Activated CD8-positive, alpha-beta memory T cell treated with anti-CD3 and anti-CD28 coated beads for 1 hour (primary cell): ENCODE measurements around the gene CNST.
A peak's percentile ranks its signal among the peaks of the same experiment; 100 is the strongest.
"Not testable (repeated sequence)": the region's sequence is repeated elsewhere in the genome, so short reads cannot be mapped to it uniquely, and the experiment has no call there.

Experiments used
- DNase-seq, 2 donors: peaks; one replicate each; pipeline ENCODE4 v3.0.0-alpha.2; 2020; ENCODE audit warnings: low read depth in 1 of 2; ENCODE audit errors: extremely low read depth in 1 of 2

The CNST gene

GRCh38 chr1:246558041-246558440 lies 8.2 kb upstream of the CNST start:
- DNase-seq = no peak

DNA sequence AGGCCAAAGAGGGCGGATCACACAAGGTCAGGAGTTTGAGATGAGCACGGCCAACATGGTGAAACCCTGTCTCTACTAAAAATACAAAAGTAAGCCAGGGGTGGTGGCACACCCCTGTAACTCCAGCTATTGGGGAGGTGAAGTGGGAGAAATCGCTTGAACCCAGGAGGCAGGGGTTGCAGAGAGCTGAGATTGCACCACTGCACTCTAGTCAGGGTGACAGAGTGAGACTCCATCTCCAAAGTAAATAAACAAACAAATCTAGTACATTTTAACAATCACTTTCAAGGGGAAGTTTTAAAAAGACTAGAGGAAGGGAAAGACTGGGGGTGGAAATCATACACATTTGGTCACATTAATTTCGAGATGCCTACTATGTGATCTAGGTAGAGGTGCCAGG lies 6.9 kb upstream of the CNST start:
- DNase-seq = no peak

DNA sequence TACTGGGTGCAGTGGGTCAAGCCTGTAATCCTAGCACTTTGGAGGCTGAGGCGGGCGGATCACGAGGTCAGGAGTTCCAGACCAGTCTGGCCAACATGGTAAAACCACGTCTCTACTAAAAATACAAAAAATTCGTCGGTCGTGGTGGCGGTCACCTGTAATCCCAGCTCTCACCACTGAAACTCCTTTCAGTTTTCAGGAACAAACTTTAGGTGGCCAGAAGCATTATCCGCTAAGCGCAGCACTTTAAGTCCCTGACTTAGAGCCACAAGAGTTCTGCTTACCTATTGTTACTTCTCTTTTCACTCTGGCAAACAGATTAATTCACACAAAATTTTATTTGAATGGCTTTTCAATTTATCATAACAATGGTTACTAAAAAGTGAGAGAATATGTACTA lies 5.4 kb upstream of the CNST start:
- not testable (repeated sequence) for DNase-seq

- DNase-seq = no peak
Measured at GRCh38 chr1:246564839-246565750, 1.2 kb upstream of the CNST start.

DNA sequence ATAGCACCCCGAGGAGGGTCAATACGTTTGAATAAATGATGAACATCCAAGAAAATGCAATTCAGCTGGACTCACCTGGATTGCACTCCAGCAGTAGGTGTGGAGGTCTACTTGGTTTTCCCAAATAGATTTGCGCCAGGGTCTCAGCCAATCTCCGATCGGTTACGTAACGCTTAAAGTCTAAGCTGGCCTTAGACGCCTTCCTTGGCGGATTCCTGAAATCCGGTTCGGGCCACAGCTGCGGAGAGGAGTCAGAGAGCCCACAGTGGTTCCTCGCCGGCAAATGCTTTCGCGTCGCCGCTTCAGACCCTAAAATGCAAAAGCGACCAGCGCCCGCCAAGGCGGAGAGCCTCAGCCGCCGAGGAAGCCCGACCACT lies 517 bp upstream of the CNST start:
- no peak for DNase-seq

DNA sequence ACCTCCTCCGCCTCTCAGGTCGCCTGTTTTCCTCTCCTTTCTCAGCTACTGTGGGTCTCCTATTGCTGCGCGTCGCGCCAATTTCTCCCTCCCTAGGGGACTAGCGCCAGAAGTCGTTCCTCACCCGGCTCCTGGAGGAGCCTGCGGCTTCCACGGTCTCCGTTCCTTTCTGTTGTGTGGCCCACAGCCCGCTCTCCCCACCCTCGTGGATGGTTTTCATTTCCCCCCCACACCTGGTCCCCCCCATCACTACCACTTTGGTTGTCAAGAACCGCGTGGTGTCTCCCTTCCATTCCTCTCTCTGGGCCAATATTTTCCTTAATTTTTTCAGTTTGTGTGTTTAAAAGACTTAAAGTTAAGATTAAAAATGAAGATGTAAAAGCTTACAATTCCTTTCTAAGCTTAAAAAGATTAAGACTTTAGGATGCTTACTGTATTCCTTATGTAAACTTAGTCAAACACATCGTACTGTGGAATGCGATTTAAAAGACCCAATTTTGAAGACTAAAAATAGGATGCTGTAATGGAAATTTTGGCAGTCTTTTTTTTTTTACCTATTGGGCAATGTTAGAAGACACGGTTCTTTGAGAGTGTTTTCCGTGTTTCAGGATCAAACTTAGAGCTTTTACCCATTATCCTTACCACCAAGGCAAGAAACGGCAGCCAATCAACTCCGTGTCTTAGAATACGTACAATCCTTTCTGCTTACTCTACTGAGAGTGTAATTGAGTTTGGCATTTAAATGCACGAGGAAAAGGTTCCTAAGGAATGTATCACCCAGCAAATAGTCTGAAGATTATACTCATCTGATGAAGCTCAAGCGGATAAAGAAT lies 773 bp downstream of the CNST start:
- DNase-seq = peak in 1 of 2 donors; percentile 24

GRCh38 chr1:246567646-246568235 lies 1.5 kb downstream of the CNST start:
- no peak for DNase-seq

- no peak for DNase-seq
Measured at GRCh38 chr1:246569248-246570238, 3.3 kb downstream of the CNST start.

GRCh38 chr1:246571309-246571708 lies 5.1 kb downstream of the CNST start:
- DNase-seq = not testable (repeated sequence)

DNA sequence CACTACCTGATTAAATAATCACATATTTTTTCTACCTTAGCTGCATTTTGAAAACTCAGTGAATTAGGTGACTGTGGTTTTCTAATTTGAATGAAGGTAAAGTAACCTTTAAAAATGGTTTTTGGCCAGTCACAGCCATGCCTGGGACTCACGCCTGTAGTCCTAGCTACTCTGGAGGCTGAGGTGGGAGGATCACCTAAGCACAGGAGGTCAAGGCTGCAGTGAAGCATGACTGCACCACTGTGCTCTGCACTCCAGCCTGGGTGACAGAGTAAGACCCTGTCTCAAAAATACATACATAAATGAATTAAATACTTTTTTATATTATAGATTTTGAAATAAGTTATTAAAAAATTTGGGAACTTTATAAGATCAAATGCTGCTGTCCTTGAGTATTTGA lies 5.7 kb downstream of the CNST start:
- DNase-seq = no peak

- DNase-seq = no peak
Measured at GRCh38 chr1:246572785-246573184, 6.5 kb downstream of the CNST start.

GRCh38 chr1:246573491-246573890 lies 7.2 kb downstream of the CNST start:
- no peak for DNase-seq

- no peak for DNase-seq
Measured at GRCh38 chr1:246576709-246577032, 10.4 kb downstream of the CNST start.

GRCh38 chr1:246577082-246577719 lies 10.9 kb downstream of the CNST start:
- DNase-seq = no peak

DNA sequence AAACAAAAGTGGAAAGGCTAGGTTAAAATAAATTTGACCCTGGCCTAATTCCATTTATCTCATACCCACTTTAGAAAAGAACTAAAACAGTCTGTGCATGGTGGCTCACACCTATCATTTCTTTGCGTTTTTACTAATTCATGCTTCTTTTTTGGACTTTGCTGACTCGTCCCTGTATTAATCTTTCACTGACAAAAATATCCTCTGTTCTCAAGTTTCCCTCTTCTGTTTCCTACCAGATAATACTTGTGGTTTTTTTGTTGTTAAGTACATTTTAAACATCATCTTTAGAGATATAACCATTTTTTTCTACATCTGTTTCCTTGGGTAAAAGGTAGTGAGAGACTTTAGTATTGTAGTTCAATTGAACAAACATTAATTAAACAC lies 11.5 kb downstream of the CNST start:
- DNase-seq = no peak

GRCh38 chr1:246579818-246580217 lies 13.6 kb downstream of the CNST start:
- DNase-seq = no peak

DNA sequence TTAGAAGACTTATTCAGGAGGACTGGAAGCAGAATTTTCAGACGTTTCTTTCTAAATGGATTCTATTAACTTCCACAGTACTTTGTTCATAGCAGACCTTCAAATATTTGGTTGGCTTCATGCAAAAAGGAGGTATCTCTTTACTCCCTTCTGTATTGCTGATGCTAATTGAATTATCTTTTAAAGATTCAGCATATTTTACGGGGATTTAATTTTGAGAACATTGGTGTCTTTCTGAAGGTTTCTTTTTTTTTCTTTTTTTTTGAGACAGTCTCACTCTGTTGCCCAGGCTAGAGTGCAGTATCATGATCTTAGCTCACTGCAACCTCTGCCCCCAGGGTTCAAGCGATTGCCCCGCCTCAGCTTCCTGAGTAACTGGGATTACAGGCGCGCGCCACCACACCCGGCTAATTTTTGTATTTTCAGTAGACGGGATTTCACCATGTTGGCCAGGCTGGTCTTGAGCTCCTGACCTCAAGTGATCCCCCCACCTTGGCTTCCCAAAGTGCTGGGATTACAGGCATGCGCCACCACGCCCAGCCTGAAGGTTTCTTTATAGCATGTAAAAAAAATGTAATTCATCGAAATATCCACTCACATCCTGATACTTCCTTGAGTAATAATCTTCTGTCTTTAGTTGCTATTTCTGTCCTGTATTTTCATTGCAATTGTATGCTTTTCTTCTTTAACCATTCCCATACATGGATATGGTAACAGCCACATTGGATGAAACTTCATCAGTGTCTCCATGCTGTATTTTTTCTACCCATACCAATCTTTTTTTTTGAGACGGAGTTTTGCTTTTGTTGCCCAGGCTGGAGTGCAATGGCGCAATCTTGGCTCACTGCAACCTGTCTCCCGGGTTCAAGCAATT lies 14.5 kb downstream of the CNST start:
- no peak for DNase-seq

DNA sequence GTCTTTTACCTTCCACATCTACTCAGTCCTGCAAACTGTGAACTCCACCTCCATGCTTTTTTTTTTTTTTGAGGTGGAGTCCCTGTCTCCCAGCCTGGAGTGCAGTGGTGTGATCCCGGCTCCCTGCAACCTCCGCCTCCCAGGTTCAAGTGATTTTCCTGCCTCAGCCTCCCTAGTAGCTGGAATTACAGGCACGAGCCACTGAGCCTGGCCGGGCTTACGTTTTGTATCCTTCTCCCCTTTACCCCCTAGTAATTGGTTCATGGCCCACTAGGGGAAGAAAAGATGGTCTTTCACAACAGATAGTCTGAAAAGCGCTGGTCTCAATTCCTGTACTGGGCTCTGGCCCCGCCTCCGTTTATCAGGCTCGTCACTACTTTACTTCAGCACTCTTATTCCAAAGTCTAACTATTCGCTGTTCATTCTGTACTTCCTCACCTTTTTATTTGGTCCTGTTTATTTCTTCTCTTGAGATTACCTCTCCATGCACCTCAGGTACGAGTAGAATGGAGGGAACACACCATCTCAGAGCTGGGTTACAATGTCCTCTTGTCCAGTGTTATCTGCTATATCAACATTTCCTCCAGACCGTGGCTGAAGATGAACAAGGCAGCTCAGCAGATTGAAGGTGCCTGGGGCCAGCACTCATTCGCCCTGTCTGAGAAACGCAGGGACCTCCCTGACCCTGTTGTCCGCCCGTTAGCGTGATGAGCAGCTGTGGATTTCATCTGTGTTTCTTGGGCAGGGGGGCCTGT lies 16.2 kb downstream of the CNST start:
- DNase-seq = no peak
